A549 (cell line): ENCODE data around the gene DGAT2. TPM values are rescaled to one million over a fixed set of nuclear protein-coding genes. Genes with fewer than 3 reads are reported as not detected.

Source experiments
- ATAC-seq, 2 experiments: fragments of 200-7000 bp in 1 of 2; fragments of >200 bp in 1 of 2; cut with Nextera tagmentation in 1 of 2; cut with Tn5 transposase in 1 of 2; 3 replicates each; pipeline versions ENCODE4 v1.8.0 to v1.9.1; 2018 to 2020; ENCODE audit warnings: mild to moderate bottlenecking in 1 of 2, moderate library complexity in 1 of 2
- CTCF ChIA-PET: fragments of 300-600 bp; sonication (Branson Sonifier 250); formaldehyde crosslinking; extraction: SDS; loops from one replicate; lab custom pipeline; 2021; ENCODE audit warnings: antibody characterized with exemption, inconsistent platforms; lab: Yijun Ruan, JAX
- POLR2A ChIA-PET: fragments of 350-600 bp; formaldehyde crosslinking; extraction: SDS; loops from one replicate; lab custom pipeline; 2021; ENCODE audit warnings: antibody characterized with exemption, inconsistent platforms; lab: Yijun Ruan, JAX
- DNase-seq, 2 experiments: peaks; one replicate each; pipeline versions ENCODE4 v3.0.0 to v3.0.0-alpha.2; 2011 to 2016; ENCODE audit warnings: low read depth in 1 of 2, low spot score in 1 of 2
- FAIRE-seq: peaks from 2 replicates; lab custom pipeline; 2011; peaks lifted over from hg19 to GRCh38; lab: Jason Lieb, UNC
- H3K27ac ChIP-seq, 2 experiments: fragments of >200 bp; sonication (Bioruptor Twin); formaldehyde crosslinking; 3 replicates each; pipeline ENCODE4 v1.5.1; 2016 to 2017
- H3K4me1 ChIP-seq: fragments of >200 bp; sonication (Bioruptor Twin); formaldehyde crosslinking; 3 replicates; pipeline ENCODE4 v1.6.1; 2016
- H3K4me2 ChIP-seq: fragments of >200 bp; sonication (Bioruptor Twin); formaldehyde crosslinking; 3 replicates; pipeline ENCODE4 v1.6.1; 2016
- H3K4me3 ChIP-seq: fragments of >200 bp; sonication (Bioruptor Twin); formaldehyde crosslinking; 3 replicates; pipeline ENCODE4 v1.5.1; 2016
- H3K9me3 ChIP-seq: fragments of >200 bp; sonication (Bioruptor Twin); formaldehyde crosslinking; 3 replicates; pipeline ENCODE4 v1.6.1; 2016
- CBX8 ChIP-seq: fragments of 200-600 bp; sonication (generic); IDR thresholded peaks from 2 replicates; pipeline ENCODE4 v1.6.1; 2016
- CHD2 ChIP-seq: fragments of 150-350 bp; IDR thresholded peaks from 2 replicates; pipeline ENCODE4 v1.6.1; 2014; ENCODE audit warnings: low read length; ENCODE audit not compliant: partially characterized antibody
- EHMT2 ChIP-seq: fragments of 200-600 bp; sonication (generic); IDR thresholded peaks from 2 replicates; pipeline ENCODE4 v1.6.1; 2016; ENCODE audit warnings: antibody characterized with exemption, low read depth, mild to moderate bottlenecking, moderate library complexity
- ESRRA ChIP-seq: fragments of 150-350 bp; IDR thresholded peaks from 2 replicates; pipeline ENCODE4 v1.6.1; 2014; ENCODE audit warnings: mild to moderate bottlenecking, low read length, borderline replicate concordance
- FOSL2 ChIP-seq, 2 experiments: fragments of 450-650 bp in 1 of 2; fragments of >200 bp in 1 of 2; sonication (Bioruptor Twin) in 1 of 2; formaldehyde crosslinking; IDR thresholded peaks; 2 replicates each; pipeline versions ENCODE4 v1.5.0 to v1.6.1; 2016 to 2020; ENCODE audit warnings: mild to moderate bottlenecking in 1 of 2, moderate library complexity in 1 of 2
- FOXS1 ChIP-seq: fragments of 250-450 bp; sonication (Bioruptor Pico); IDR thresholded peaks from 2 replicates; pipeline ENCODE4 v1.5.0; 2020; ENCODE audit warnings: mild to moderate bottlenecking, moderate library complexity
- HOXB5 ChIP-seq: fragments of 250-450 bp; sonication (Bioruptor Pico); IDR thresholded peaks from 2 replicates; pipeline ENCODE4 v1.5.0; 2020; ENCODE audit warnings: mild to moderate bottlenecking, moderate library complexity
- KDM5A ChIP-seq: fragments of 200-600 bp; sonication (generic); IDR thresholded peaks from 2 replicates; pipeline ENCODE4 v1.6.1; 2016; ENCODE audit warnings: antibody characterized with exemption, mild to moderate bottlenecking
- MAZ ChIP-seq: fragments of 150-350 bp; IDR thresholded peaks from 2 replicates; pipeline ENCODE4 v1.6.1; 2014; ENCODE audit warnings: antibody characterized with exemption, low read depth, low read length, borderline replicate concordance
- NFE2L2 ChIP-seq: fragments of 150-350 bp; conservative IDR thresholded peaks from 2 replicates; pipeline ENCODE4 v1.6.1; 2014; ENCODE audit warnings: low read length
- NPAS2 ChIP-seq: fragments of 250-450 bp; sonication (Bioruptor Pico); IDR thresholded peaks from 2 replicates; pipeline ENCODE4 v1.8.0; 2022; ENCODE audit warnings: mild to moderate bottlenecking, moderate library complexity, borderline replicate concordance
- PHF8 ChIP-seq: fragments of 200-600 bp; sonication (generic); IDR thresholded peaks from 2 replicates; pipeline ENCODE4 v1.6.1; 2016; ENCODE audit warnings: low read depth, mild to moderate bottlenecking, antibody characterized with exemption, moderate library complexity, borderline replicate concordance
- RAD21 ChIP-seq, 2 experiments: fragments of >200 bp in 1 of 2; sonication (Bioruptor Twin) in 1 of 2; formaldehyde crosslinking in 1 of 2; IDR thresholded peaks in 1 of 2; conservative IDR thresholded peaks in 1 of 2; 2 replicates in 1 of 2; 3 replicates in 1 of 2; pipeline ENCODE4 v1.6.1; 2012 to 2018; ENCODE audit warnings: inconsistent platforms in 1 of 2
- RCOR1 ChIP-seq: fragments of 150-350 bp; IDR thresholded peaks from 2 replicates; pipeline ENCODE4 v1.6.1; 2014; ENCODE audit warnings: antibody characterized with exemption, low read length, low read depth
- TFCP2L1 ChIP-seq: fragments of 250-450 bp; sonication (Bioruptor Pico); IDR thresholded peaks from 2 replicates; pipeline ENCODE4 v1.5.0; 2021; ENCODE audit warnings: mild to moderate bottlenecking
- ZC3H11A ChIP-seq: fragments of 450-650 bp; IDR thresholded peaks from 2 replicates; pipeline ENCODE4 v1.6.1; 2014; ENCODE audit warnings: antibody characterized with exemption, mild to moderate bottlenecking
- ZFP36 ChIP-seq: fragments of 450-650 bp; IDR thresholded peaks from 2 replicates; pipeline ENCODE4 v1.6.1; 2014; ENCODE audit warnings: borderline replicate concordance; ENCODE audit not compliant: partially characterized antibody
- WGBS: methylation state at CpG from one replicate; pipeline ENCODE4 v1.1.6; 2017; ENCODE audit errors: missing lambda C conversion rate; 5-methylcytosine and 5-hydroxymethylcytosine counted together
- polyA plus RNA-seq, 4 experiments: library from polyadenylated mRNA; depleted of rRNA in 3 of 4; stranded (reverse); fragments of >200 nt; fragmentation: RNase III in 1 of 4; extraction: RNeasy Plus Mini Kit Qiagen cat#74134 plus additional on column Dnase treatment in 1 of 4; gene quantifications; 2 replicates in 3 of 4; 3 replicates in 1 of 4; pipeline ENCODE4 v1.2.3, GENCODE V29; 2011 to 2017
- TF ChIP-seq, protein P1 (sequence below): fragments of 250-450 bp; sonication (Bioruptor Pico); IDR thresholded peaks from 2 replicates; pipeline ENCODE4 v1.5.0; 2020; ENCODE audit warnings: low read depth, mild to moderate bottlenecking, moderate library complexity
- TF ChIP-seq, protein P2 (sequence below): fragments of >200 bp; sonication (Bioruptor Twin); formaldehyde crosslinking; IDR thresholded peaks from 3 replicates; pipeline ENCODE4 v1.5.1; 2016
- TF ChIP-seq, protein P3 (sequence below): fragments of >200 bp; sonication (Bioruptor Twin); formaldehyde crosslinking; IDR thresholded peaks from 2 replicates; pipeline ENCODE4 v1.6.1; 2016

DGAT2 gene
- polyA plus RNA-seq, 2 of the 4 experiments (the other 2 are of a cell fraction) = 1.6 to 1.9 TPM

DNA sequence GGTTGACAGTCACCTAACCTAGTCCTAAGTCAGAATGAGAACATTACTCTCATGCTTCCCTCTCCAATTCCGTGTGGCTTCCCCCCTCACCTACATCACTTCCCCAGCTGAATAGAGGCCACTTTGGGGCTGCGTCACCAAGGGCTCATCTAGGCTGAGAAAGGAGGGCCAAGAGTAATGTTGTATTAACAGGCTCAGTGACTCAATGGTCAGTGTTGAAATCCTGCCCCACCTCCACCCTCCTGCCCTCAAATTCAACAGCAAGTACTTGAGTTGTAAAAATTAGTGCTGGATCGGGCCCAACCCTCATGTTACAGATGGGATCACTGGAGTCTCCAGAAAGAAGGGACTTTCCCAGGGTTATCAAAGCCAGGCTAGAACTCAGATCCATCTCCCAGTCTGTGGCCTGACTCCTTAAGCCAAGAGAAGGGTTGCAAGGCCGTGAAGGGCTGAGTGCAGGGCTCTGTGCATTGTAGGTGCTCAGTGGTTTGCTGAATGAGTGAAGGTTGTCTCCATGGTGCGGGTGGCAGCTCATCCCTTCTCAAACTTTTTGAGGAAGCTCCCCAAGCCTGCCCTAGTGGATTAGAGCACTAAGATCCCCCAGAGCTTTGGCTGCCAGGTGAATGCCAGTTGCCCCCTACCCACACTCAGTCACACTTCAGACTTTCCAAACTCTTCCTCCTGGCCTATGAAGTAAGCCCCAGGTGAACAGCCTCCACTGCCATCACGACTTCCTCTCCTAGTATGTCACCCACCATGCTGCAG, 3.2 kb downstream of the DGAT2 start:
- H3K9me3 ChIP-seq = no peaks in the 10 kb centered on the region
- ATAC-seq = no peak
- CTCF ChIA-PET = interaction anchor here (0.5 to 4.4 kb wide), 4 partner anchors 13 to 656 kb away, joined by 3 to 19 read pairs (median 3); no protein-coding TSS in a partner anchor
- DNase-seq = peak in 1 of 2 experiments; percentile 12
- POLR2A ChIA-PET = no interaction called here
- no peak overlapping the region for H3K4me2 ChIP-seq
- no peak for FAIRE-seq
- H3K4me3 ChIP-seq = no peak overlapping the region
- WGBS = 70% methylated on average over 6 of the region's 6 CpGs
- TF ChIP-seq CBX8 (no peak), ZC3H11A (no peak), NFE2L2 (no peak), RAD21 (conservative IDR thresholded peaks at IDR 0.05 in 1 of 2, IDR thresholded peaks at IDR 0.05 in 1 of 2) (no peak), ZFP36 (no peak)
- TF ChIP-seq, protein P1, sequence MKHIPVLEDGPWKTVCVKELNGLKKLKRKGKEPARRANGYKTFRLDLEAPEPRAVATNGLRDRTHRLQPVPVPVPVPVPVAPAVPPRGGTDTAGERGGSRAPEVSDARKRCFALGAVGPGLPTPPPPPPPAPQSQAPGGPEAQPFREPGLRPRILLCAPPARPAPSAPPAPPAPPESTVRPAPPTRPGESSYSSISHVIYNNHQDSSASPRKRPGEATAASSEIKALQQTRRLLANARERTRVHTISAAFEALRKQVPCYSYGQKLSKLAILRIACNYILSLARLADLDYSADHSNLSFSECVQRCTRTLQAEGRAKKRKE (CRISPR knock-in tag) = no peak
- TF ChIP-seq, protein P2, sequence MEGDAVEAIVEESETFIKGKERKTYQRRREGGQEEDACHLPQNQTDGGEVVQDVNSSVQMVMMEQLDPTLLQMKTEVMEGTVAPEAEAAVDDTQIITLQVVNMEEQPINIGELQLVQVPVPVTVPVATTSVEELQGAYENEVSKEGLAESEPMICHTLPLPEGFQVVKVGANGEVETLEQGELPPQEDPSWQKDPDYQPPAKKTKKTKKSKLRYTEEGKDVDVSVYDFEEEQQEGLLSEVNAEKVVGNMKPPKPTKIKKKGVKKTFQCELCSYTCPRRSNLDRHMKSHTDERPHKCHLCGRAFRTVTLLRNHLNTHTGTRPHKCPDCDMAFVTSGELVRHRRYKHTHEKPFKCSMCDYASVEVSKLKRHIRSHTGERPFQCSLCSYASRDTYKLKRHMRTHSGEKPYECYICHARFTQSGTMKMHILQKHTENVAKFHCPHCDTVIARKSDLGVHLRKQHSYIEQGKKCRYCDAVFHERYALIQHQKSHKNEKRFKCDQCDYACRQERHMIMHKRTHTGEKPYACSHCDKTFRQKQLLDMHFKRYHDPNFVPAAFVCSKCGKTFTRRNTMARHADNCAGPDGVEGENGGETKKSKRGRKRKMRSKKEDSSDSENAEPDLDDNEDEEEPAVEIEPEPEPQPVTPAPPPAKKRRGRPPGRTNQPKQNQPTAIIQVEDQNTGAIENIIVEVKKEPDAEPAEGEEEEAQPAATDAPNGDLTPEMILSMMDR = no peak
- no peak overlapping the region for H3K27ac ChIP-seq
- peaks cover 11% of the 10 kb centered on the region; the same call in 2 of the 3 replicates for H3K4me1 ChIP-seq

DNA sequence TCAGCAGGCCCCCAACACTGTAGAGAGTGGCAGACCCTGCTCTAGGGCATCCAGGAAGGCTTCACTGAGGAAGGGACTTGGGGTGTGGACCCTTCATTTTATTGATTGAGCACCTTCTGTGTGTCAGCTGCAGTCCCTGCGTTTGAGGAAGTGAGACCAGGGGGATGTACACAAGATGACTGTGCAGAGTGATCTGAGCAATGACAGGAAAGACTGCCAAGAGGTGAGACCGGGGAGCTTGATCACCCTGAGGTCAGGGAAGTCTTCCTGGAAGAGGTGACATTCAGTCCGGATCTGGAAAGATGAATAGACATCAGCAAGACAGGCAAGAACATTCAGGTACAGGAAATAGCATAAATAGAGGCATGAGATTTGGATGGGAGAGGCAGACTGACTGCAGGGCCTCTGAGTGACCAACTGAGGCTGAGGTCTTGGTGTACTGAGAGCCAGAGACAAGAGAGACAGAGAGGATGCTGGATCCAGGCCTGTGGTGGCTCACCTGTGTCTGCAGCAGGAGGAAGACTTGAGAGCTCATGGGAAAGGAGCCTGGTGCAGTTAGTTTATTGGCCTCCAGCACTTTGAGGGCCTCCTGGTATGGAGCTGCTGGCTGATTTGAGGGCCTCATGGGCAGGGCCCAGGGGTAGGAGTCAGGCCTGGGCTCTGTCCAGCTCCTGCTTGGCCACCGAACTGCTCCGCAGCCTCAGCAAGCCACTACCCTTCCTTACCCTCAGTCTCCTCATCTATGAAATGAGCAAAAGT, 5.2 kb downstream of the DGAT2 start:
- ATAC-seq (no peak), DNase-seq (no peak), FAIRE-seq (no peak)
- H3K9me3 ChIP-seq = no peaks in the 10 kb centered on the region
- POLR2A ChIA-PET = no interaction called here
- CTCF ChIA-PET = interaction anchor here (0.7 to 1.4 kb wide), 2 partner anchors 15 to 25 kb away, joined by 3 read pairs; no protein-coding TSS in a partner anchor
- H3K27ac ChIP-seq = no peak overlapping the region
- H3K4me1 ChIP-seq = peaks cover 4% of the 10 kb centered on the region; the same call in 2 of the 3 replicates
- WGBS = 65% methylated on average over 5 of the region's 5 CpGs
- H3K4me2 ChIP-seq = no peak overlapping the region
- no peak overlapping the region for H3K4me3 ChIP-seq
- peak; percentile 12 for TF ChIP-seq ZFP36
- no peak for TF ChIP-seq PHF8

DNA sequence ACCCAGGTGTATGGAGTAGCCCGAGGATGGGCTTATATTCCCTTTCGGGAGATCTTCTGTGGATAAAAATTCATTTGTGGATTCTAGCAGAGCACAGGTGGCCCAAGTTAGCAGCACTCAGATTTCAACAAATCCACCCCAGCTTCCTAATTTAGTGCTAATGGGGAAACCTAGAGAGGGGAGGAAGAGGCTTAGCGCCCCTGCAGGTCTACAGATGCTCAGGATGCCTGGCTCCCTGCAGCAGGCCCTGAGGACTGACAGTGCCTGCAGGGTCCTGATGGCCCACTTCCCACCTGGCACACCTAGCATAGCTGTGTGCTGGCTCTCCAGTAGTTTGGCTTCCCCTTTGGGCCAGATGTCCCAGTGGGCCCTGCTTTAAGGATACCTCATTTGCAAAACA, 6.5 kb downstream of the DGAT2 start:
- no peak overlapping the region for H3K4me2 ChIP-seq
- no peak overlapping the region for H3K4me3 ChIP-seq
- FAIRE-seq (no peak), DNase-seq (no peak), ATAC-seq (no peak)
- CTCF ChIA-PET = interaction anchor here (0.8 kb wide), 1 partner anchor 10 kb away, joined by 3 read pairs; no protein-coding TSS in a partner anchor
- H3K9me3 ChIP-seq = no peaks in the 10 kb centered on the region
- 87% methylated on average over 3 of the region's 3 CpGs for WGBS
- no peaks in the 10 kb centered on the region for H3K4me1 ChIP-seq
- TF ChIP-seq FOSL2 (IDR thresholded peaks at IDR 0.05) (no peak), FOSL2 (CRISPR knock-in tag; IDR thresholded peaks at IDR 0.05) (no peak), HOXB5 (CRISPR knock-in tag) (no peak), FOXS1 (CRISPR knock-in tag) (no peak)
- TF ChIP-seq, all 56 proteins: peak for 0
- POLR2A ChIA-PET = no interaction called here
- H3K27ac ChIP-seq = no peak overlapping the region

DNA sequence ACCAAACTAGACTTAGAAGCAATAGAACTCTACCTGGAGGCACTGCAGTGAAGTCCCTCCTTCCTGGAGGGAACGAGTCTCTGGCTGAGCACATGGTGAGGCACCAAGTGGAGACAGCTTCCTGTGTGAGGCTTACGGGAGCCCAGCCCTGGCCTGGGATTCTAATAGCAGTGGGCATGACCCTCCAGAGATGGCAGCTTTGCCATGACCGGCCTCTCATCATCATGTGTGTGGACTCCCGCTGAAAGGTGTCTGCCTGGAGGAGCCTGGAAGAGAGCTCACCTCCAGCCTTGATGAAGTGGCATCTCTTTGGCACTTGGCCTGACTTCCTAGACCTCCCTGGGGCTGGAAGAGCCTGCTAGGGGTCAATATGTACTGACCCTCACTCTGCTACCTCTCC, 8.0 kb downstream of the DGAT2 start:
- Histone ChIP-seq H3K4me3 (no peak overlapping the region), H3K4me2 (no peak overlapping the region), H3K9me3 (no peaks in the 10 kb centered on the region), H3K4me1 (no peaks in the 10 kb centered on the region), H3K27ac (no peak overlapping the region)
- WGBS = 82% methylated on average over 3 of the region's 4 CpGs
- TF ChIP-seq ZFP36 = no peak
- no peak for TF ChIP-seq ESRRA
- TF ChIP-seq RCOR1 = no peak
- no peak for TF ChIP-seq NPAS2 (CRISPR knock-in tag)
- no peak for TF ChIP-seq CHD2
- no peak for TF ChIP-seq ZC3H11A
- no peak for TF ChIP-seq MAZ
- no peak for TF ChIP-seq KDM5A
- no peak for TF ChIP-seq EHMT2
- TF ChIP-seq TFCP2L1 = no peak
- TF ChIP-seq, protein P3, sequence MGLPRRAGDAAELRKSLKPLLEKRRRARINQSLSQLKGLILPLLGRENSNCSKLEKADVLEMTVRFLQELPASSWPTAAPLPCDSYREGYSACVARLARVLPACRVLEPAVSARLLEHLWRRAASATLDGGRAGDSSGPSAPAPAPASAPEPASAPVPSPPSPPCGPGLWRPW = no peak
- ChIA-PET CTCF (interaction anchor here (1.3 to 1.5 kb wide), 2 partner anchors 11 to 25 kb away, joined by 4 read pairs; no protein-coding TSS in a partner anchor), POLR2A (no interaction called here)
- ATAC-seq (no peak), DNase-seq (no peak), FAIRE-seq (no peak)
